ENCODE data around the gene FBXO2. TPM values are rescaled to one million over a fixed set of nuclear protein-coding genes. Genes with fewer than 3 reads are reported as not detected.

Gene FBXO2
- total and polyA plus RNA-seq, 9 of the 15 experiments (the other 6 are each of a cell fraction or from before 2014, with no cell fraction given) = 0.04 to 1.9 (median 0.27) TPM

DNA sequence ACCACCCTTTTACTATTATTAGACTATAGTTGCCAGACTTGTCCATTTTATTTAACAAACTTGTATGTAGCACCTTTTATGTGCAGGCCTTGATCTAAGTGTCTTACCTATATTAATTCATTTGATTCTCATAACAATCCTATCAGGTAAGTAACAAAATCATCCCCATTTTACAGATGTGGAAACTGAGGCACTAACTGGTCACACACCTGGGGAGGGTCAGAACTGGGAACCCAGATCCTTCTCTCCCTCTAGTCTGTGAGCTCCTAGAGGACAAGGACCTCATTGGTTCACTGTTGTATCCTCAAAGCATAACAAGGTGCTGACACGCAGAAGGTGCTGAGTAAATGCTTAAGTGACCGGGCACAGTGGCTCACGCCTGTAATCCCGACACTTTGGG, 14.9 kb downstream of the FBXO2 start:
- no peak overlapping the region for H2AFZ ChIP-seq (ENCODE audit: low read depth, low read length)
- no peaks in the 10 kb centered on the region for H3K9me1 ChIP-seq (ENCODE audit: control insufficient read depth, insufficient read depth, low read length)
- CTCF ChIA-PET (ENCODE audit: low intra/inter-chr PET ratio) = no interaction called here
- H3K9me3 ChIP-seq (replicated peaks; ENCODE audit: control insufficient read depth, insufficient read depth, low read depth, low read length) = no peaks in the 10 kb centered on the region
- H3K4me1 ChIP-seq (replicated peaks in 1 of 2; ENCODE audit: control insufficient read depth in 2 of 2, insufficient read depth in 2 of 2, low read length in 2 of 2) = no peaks in the 10 kb centered on the region
- in situ Hi-C loops (cut with MboI) (loop anchor here (5.0 kb wide), 2 partner anchors 397 to 607 kb away; no protein-coding TSS in a partner anchor), intact Hi-C loops (cut with micrococcal nuclease) (no loop called here)
- POLR2A ChIA-PET = interaction anchor here (0.8 kb wide), 1 partner anchor 10 kb away, joined by 3 read pairs; no protein-coding TSS in a partner anchor
- BruUV-seq (replicated peaks) = no TSS peak
- H3K27ac ChIP-seq (ENCODE audit: extremely low read depth, low read depth, low read length) = no peak overlapping the region
- peaks cover 15 to 57% of the 10 kb centered on the region in 2 experiments; a peak in 4 of 5 replicates for H3K27me3 ChIP-seq (ENCODE audit: control insufficient read depth in 2 of 2, insufficient read depth in 2 of 2, low read length in 2 of 2)
- no peak for DNase-seq (ENCODE audit: extremely low read depth in 1 of 4, low spot score in 3 of 4)
- no peaks in the 10 kb centered on the region for H3K36me3 ChIP-seq (ENCODE audit: control insufficient read depth, insufficient read depth, low read length)
- peaks cover 9% of the 10 kb centered on the region for H4K20me1 ChIP-seq (replicated peaks; ENCODE audit: control insufficient read depth, insufficient read depth, low read length)
- TF ChIP-seq RBM25 (IDR thresholded peaks at IDR 0.05; ENCODE audit: low read depth, low read length, severe bottlenecking) = peak; percentile 54
- TF ChIP-seq, protein P1, sequence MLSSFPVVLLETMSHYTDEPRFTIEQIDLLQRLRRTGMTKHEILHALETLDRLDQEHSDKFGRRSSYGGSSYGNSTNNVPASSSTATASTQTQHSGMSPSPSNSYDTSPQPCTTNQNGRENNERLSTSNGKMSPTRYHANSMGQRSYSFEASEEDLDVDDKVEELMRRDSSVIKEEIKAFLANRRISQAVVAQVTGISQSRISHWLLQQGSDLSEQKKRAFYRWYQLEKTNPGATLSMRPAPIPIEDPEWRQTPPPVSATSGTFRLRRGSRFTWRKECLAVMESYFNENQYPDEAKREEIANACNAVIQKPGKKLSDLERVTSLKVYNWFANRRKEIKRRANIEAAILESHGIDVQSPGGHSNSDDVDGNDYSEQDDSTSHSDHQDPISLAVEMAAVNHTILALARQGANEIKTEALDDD (IDR thresholded peaks at IDR 0.05) = no peak
- TF ChIP-seq BCOR (IDR thresholded peaks at IDR 0.05) = peak; percentile 56; the same call in 1 of the 2 replicates
- 0 out of 4 replicates have a peak, but pooled peaks of 1 of the 2 experiments have one; percentile 10 for TF ChIP-seq KDM1A (IDR thresholded peaks at IDR 0.05)
- no peak for ATAC-seq
- H3K4me3 ChIP-seq = no peak overlapping the region
- no peak overlapping the region for H3K4me2 ChIP-seq (ENCODE audit: insufficient read depth, low read length)
- FAIRE-seq = no peak
- no peaks in the 10 kb centered on the region for H3K79me2 ChIP-seq (ENCODE audit: control insufficient read depth, insufficient read depth, low read length)
- H3K9ac ChIP-seq (ENCODE audit: insufficient read depth in 1 of 2, low read depth in 2 of 2, low read length in 2 of 2) = no peak overlapping the region
- WGBS (ENCODE audit: insufficient coverage, low coverage, missing lambda C conversion rate) = 0% methylated on average over 4 of the region's 4 CpGs

DNA sequence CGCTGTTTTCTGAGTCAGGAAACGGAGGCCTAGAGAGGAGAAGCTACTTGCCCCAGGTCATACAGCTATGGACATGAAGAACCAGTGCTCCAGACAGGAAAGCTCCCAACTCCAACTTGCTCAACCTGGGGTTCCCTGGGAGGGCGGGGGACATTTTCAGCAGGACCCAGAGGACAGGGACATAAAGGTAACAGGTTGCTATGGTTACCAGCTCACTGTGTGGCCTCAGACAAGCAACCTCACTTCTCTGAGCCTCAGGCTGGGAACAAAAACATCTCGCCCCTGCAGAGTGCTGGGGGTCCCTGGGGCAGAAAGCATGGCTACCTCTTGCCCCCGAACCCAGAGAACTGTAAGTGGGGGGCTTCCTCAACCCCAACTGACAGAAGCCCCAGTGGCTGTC, 16.1 kb downstream of the FBXO2 start:
- in situ Hi-C loops (cut with MboI) (loop anchor here (5.0 kb wide), 2 partner anchors 396 to 606 kb away; no protein-coding TSS in a partner anchor), intact Hi-C loops (cut with micrococcal nuclease) (no loop called here)
- Histone ChIP-seq H3K9me3 (replicated peaks; ENCODE audit: control insufficient read depth, insufficient read depth, low read depth, low read length) (no peaks in the 10 kb centered on the region), H3K4me3 (no peak overlapping the region), H4K20me1 (replicated peaks; ENCODE audit: control insufficient read depth, insufficient read depth, low read length) (peaks cover 9% of the 10 kb centered on the region), H2AFZ (ENCODE audit: low read depth, low read length) (no peak overlapping the region), H3K4me2 (ENCODE audit: insufficient read depth, low read length) (no peak overlapping the region), H3K27ac (ENCODE audit: extremely low read depth, low read depth, low read length) (no peak overlapping the region), H3K79me2 (ENCODE audit: control insufficient read depth, insufficient read depth, low read length) (no peaks in the 10 kb centered on the region), H3K9ac (ENCODE audit: insufficient read depth in 1 of 2, low read depth in 2 of 2, low read length in 2 of 2) (no peak overlapping the region), H3K36me3 (ENCODE audit: control insufficient read depth, insufficient read depth, low read length) (no peaks in the 10 kb centered on the region), H3K4me1 (replicated peaks in 1 of 2; ENCODE audit: control insufficient read depth in 2 of 2, insufficient read depth in 2 of 2, low read length in 2 of 2) (no peaks in the 10 kb centered on the region), H3K9me1 (ENCODE audit: control insufficient read depth, insufficient read depth, low read length) (no peaks in the 10 kb centered on the region), H3K27me3 (ENCODE audit: control insufficient read depth in 2 of 2, insufficient read depth in 2 of 2, low read length in 2 of 2) (peaks cover 15 to 64% of the 10 kb centered on the region in 2 experiments; a peak in 4 of 5 replicates)
- no peak for ATAC-seq
- no peak for FAIRE-seq
- no peak for DNase-seq (ENCODE audit: extremely low read depth in 1 of 4, low spot score in 3 of 4)
- BruUV-seq (replicated peaks) = no TSS peak
- POLR2A ChIA-PET = interaction anchor here (0.5 to 1.1 kb wide), 4 partner anchors 10 to 324 kb away, joined by 3 to 4 read pairs (median 3); no protein-coding TSS in a partner anchor
- 0% methylated on average over 5 of the region's 5 CpGs for WGBS (ENCODE audit: insufficient coverage, low coverage, missing lambda C conversion rate)
- TF ChIP-seq CCAR2 (IDR thresholded peaks at IDR 0.05; ENCODE audit: low read depth, low read length) (no peak), EZH2 (IDR thresholded peaks at IDR 0.05; ENCODE audit: borderline replicate concordance, low read depth, low read length) (no peak), SNIP1 (IDR thresholded peaks at IDR 0.05; ENCODE audit: low read depth) (no peak), KLF1 (tag; IDR thresholded peaks at IDR 0.05) (no peak), RFX1 (IDR thresholded peaks at IDR 0.05) (peak; percentile 85), ZNF75A (CRISPR knock-in tag; IDR thresholded peaks at IDR 0.05) (no peak)
- TF ChIP-seq, protein P2, sequence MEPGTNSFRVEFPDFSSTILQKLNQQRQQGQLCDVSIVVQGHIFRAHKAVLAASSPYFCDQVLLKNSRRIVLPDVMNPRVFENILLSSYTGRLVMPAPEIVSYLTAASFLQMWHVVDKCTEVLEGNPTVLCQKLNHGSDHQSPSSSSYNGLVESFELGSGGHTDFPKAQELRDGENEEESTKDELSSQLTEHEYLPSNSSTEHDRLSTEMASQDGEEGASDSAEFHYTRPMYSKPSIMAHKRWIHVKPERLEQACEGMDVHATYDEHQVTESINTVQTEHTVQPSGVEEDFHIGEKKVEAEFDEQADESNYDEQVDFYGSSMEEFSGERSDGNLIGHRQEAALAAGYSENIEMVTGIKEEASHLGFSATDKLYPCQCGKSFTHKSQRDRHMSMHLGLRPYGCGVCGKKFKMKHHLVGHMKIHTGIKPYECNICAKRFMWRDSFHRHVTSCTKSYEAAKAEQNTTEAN (CRISPR knock-in tag; IDR thresholded peaks at IDR 0.05) = no peak
- CTCF ChIA-PET (ENCODE audit: low intra/inter-chr PET ratio) = no interaction called here

Data from K562 (cell line).